Amygdala (tissue), 56 donors: ENCODE results near the gene ZMYM3.

Experiments
- DNase-seq, 56 donors: peaks; one replicate each; lab custom pipeline; 2025; lab: John Stamatoyannopoulos, UW

ZMYM3 gene

DNA sequence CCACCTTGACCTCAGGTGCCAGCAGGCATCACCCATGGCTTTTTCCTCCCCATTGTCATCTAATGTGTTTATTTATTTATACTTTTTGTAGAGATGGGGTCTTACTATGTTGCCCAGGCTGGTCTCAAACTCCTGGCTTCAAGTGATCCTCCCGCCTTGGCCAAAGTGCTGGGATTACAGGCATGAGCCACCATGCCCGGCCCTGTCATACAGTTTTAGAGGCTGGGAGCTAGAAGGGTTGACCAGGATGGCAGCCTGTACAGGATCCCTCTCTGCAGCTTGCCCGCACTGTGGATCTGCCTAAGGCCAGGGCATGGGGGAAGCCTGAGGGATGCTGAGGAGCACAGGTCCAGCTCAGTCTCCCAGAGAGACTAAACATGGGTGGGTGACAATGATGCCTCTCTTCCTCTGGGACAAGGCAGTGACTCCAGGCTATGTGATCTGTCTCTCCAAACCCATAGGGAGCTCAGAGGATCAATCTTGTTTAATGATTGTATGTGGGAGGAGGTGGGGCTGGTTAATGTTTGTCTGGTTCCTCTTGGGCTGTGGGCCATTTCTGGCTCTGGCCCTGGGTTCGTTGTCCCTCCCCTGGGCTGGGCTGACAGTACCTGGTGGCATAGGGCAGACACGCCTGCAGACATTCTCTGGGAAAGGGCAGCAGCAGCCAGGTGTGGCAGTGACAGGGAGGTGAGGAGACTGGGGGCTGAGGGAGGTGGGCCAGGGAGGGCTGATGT lies 39.2 kb downstream of the ZMYM3 start:
- no peak for DNase-seq

DNA sequence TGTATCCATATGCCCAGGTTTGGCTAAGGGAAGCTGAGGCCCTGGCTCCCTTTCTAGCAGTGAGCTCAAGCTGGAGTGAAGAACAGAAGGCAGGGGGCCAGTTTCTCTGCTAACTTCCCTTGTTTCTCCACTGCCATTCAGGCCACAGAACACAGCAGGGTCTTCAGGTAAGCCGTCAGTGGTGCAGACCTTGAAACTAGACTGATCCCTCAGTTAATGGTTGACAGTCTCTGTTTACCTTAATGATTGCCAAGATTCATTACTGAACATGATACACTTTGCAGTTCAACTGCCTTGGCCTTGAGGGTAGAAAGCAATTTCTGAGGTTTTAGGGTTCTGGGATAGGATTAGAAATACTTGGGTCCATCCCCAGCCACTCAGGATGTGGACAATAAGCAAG lies 39.8 kb downstream of the ZMYM3 start:
- no peak for DNase-seq

DNA sequence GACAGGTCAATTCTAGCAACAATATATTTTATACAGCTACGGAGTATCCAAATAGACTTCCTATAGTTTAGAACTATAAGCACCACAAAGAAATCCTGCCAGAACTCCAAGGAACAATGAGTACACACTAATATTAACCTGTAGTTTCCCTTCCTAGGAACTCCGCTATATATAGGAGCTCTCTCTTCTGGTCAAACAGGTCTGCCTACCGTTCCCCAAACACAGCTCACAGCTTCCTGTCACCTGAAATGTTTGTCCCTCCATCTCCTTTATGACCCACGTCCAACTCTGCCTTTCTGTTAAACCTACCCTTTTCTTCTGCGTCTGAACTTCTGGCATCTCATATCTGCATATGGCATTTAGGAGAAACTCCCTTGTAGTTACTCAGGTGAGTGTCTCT lies 41.4 kb downstream of the ZMYM3 start:
- DNase-seq = no peak

DNA sequence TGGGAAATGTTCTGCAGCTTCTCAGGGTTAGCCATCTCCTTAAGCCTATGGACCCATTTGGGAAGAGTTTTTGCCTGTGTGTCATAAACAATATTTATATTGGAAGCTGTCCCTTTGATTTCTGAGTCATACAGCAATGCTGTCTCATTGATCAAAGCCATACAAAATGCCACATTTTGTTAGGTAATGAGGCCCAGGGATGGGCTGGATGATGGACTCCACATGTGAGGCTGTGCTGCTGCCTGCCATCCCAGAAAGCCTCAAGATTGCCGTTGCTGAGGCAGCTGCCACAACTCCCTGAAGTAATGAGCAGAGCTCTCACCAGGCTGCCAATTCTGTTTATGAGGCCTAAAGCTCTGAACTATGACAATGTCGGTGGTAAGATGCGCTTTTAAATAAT lies 43.1 kb downstream of the ZMYM3 start:
- DNase-seq = no peak

DNA sequence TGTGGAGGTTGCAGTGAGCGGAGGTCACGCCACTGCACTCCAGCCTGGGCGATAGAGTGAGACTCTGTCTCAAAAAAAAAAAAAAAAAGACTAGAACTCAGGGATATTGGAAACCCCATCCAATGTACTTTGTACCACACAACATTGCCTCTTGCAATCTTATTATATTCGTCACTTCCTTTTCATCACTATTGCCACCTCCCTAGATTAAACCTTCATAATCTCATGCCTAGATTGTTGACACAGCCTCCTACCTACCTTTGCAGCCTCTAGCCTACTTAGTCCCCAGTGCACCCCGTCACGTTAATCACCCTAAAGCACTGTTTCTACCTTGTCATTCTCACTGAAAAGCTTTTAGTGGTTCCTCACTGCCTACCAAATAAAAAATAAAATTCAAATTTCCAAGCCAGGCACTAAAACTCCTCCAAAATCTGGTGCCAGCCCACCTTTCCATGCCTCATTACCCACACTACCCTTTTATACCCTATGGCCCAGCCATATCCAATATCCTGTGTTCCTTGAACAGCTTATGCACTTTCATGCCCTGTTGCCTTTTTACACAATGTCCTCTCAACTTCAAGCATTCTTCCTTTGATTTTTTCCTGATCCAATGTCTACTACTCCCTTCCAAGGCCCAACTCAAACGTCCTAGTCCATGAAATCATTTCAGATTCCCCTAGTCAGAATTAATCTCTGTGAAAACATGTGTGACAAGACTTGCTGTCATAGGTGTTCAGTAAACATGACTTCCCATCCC lies 54.5 kb downstream of the ZMYM3 start:
- no peak for DNase-seq

DNA sequence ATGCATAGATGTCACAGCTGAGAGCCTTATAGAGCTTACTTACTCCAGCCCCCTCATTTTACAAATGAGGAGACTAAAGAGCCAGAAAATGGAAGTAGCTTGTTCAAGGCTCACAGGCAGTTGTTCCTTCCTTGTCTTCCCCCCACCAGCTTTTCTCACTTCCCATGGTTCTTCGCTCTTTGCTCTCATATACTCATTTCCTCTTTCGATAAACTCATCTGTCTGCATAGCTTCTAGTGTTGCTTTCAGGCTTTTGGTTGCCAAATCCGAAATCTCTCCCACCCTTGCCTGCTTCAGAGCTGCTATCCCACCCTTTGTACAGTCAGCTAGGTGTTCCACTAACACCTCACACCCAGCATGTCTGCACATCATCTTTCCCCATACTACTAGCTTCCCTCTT lies 55.9 kb downstream of the ZMYM3 start:
- DNase-seq = peak in 1 of 56 donors; percentile 2

DNA sequence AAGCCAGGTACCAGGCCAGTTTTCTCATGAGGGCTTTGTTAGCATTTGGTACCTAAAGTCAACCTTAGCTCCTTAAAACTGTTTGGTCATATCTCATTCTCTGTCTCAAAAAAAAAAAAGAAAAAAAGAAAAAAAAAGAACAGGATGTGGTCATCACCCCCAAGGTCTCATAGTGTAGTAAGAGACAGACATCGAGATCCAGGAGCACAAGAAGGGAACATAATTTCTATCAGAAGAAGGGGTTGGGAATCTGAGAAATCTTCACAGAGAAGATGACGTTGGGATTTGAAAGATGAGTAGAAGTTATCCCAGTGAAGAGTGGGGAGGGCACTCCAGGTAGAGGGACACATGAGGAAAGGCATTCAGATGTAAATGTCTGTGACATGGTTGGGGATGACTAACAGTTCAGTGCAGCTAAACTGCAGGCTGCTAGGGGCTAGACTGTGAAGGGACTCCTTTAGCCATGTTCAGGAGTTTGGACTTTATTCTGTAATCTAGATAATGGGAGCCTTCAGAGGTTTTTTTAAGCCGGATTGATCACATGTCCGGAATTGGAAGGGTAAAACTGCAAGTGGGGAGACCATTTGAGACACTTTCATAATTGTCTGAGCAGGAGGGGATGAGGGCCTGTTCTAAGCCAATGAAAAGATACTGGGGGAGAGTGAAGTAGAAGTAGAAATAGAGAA lies 57.8 kb downstream of the ZMYM3 start:
- DNase-seq = no peak

DNA sequence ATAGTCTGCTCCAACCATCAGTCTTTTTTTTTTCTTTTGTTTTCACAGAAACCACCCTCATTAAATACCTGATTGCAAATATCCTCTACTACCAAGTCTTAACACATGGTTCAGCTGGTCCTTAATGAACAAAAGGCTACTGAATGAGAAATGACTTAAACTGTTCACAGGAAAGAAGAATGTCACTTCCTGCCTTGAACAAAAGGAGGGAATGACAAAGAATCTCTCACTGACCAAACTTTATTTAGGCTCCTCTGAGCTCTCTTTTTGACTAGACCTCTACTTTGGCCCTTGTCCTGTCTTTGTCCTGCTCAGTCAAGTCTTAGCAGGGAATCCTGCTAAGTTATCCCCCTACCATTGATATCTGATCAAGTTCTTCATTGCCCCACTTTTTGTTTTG lies 62.7 kb downstream of the ZMYM3 start:
- DNase-seq = no peak
